ENCODE data around the gene CTNND1.

The CTNND1 gene

DNA sequence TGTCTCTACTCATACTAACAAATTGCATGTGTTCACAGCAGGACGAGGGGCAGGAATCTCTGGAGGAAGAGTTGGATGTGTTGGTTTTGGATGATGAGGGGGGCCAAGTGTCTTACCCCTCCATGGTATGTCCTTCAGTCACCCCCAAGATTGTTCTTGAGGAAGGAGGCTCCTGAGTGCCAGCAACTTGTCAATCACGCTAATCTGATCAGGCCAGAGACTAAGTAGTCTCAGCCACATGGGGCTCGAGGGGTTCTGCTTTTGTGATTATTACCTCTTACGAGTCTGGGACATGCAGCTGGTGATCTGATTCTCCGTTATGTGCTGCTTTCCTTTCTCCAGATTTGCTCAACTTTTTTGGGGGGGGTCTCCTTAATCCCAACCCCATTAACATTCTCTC lies 54.3 kb downstream of the CTNND1 start:
- no peaks in the 10 kb centered on the region for H3K27me3 ChIP-seq (ENCODE audit: insufficient read depth, low read length)
- H3K9me3 ChIP-seq (ENCODE audit: insufficient read depth, low read depth, low read length): no peaks in the 10 kb centered on the region
- no peak overlapping the region for H2BK5ac ChIP-seq (ENCODE audit: low read depth, low read length, poor library complexity)
- H3K79me2 ChIP-seq (ENCODE audit: control insufficient read depth, insufficient read depth, low read length, poor library complexity): no peaks in the 10 kb centered on the region
- no peak overlapping the region for H3K18ac ChIP-seq (ENCODE audit: low read length)
- no peak overlapping the region for H3K14ac ChIP-seq (ENCODE audit: low read length)
- H3K27ac ChIP-seq (ENCODE audit: low read depth, low read length): no peak overlapping the region
- no peak overlapping the region for H2AK5ac ChIP-seq (ENCODE audit: low read length)
- H3K36me3 ChIP-seq (ENCODE audit: control insufficient read depth in 1 of 2, insufficient read depth in 2 of 2, low read length in 2 of 2): peaks cover 27 to 49% of the 10 kb centered on the region in 2 experiments
- H3K4me2 ChIP-seq (ENCODE audit: low read length): no peak overlapping the region
- no peak overlapping the region for H3K9ac ChIP-seq (ENCODE audit: low read length)
- H4K8ac ChIP-seq (ENCODE audit: low read depth, low read length): no peak overlapping the region
- H3K4me1 ChIP-seq (ENCODE audit: control insufficient read depth in 1 of 2, insufficient read depth in 2 of 2, low read length in 2 of 2): no peaks in the 10 kb centered on the region
- H3K23ac ChIP-seq (ENCODE audit: low read length): no peak overlapping the region
- no peak overlapping the region for H2BK120ac ChIP-seq (ENCODE audit: insufficient read depth, low read length, poor library complexity)
- DNase-seq: no peak
- H2BK12ac ChIP-seq (ENCODE audit: low read length): no peak overlapping the region
- H4K91ac ChIP-seq (ENCODE audit: low read depth, low read length): no peak overlapping the region
- no peak overlapping the region for H4K12ac ChIP-seq (ENCODE audit: low read depth, low read length)
- WGBS (ENCODE audit: extremely low coverage, insufficient coverage, insufficient read length): no CpG with 5 or more reads among the region's 5 CpGs
- H2AFZ ChIP-seq (ENCODE audit: insufficient read depth, low read length, poor library complexity): no peak overlapping the region
- no peak overlapping the region for H3K4ac ChIP-seq (ENCODE audit: low read depth, low read length)
- H3K4me3 ChIP-seq (ENCODE audit: low read depth, low read length): no peak overlapping the region
- no peaks in the 10 kb centered on the region for H3K79me1 ChIP-seq (ENCODE audit: low read length)

DNA sequence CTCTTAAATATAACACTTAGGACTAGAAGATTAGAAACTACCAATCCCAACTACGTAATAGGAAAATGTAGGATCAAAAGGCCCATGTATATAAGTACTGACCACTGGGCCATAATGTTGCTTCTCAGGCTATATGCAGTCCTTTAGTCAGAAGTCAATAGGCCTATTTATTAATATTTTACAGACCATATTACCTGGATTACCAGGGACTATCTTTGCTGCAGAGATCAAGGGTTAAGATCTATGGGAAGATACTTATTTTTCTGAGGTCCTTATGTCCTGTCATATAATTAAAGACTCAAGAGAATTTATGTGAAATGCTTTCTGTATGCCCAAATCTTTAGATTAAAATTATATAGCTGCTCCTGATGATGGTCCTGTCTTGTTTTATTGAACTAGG lies 57.2 kb downstream of the CTNND1 start:
- H2BK5ac ChIP-seq (ENCODE audit: low read depth, low read length, poor library complexity): no peak overlapping the region
- no peaks in the 10 kb centered on the region for H3K9me3 ChIP-seq (ENCODE audit: insufficient read depth, low read depth, low read length)
- H2BK120ac ChIP-seq (ENCODE audit: insufficient read depth, low read length, poor library complexity): no peak overlapping the region
- H2AK5ac ChIP-seq (ENCODE audit: low read length): no peak overlapping the region
- no peak overlapping the region for H3K9ac ChIP-seq (ENCODE audit: low read length)
- no peak overlapping the region for H2BK12ac ChIP-seq (ENCODE audit: low read length)
- H3K4ac ChIP-seq (ENCODE audit: low read depth, low read length): no peak overlapping the region
- H3K27me3 ChIP-seq (ENCODE audit: insufficient read depth, low read length): no peaks in the 10 kb centered on the region
- H3K4me2 ChIP-seq (ENCODE audit: low read length): no peak overlapping the region
- H2AFZ ChIP-seq (ENCODE audit: insufficient read depth, low read length, poor library complexity): no peak overlapping the region
- H4K8ac ChIP-seq (ENCODE audit: low read depth, low read length): no peak overlapping the region
- no peak overlapping the region for H3K27ac ChIP-seq (ENCODE audit: low read depth, low read length)
- H3K18ac ChIP-seq (ENCODE audit: low read length): no peak overlapping the region
- no peak overlapping the region for H4K91ac ChIP-seq (ENCODE audit: low read depth, low read length)
- H3K14ac ChIP-seq (ENCODE audit: low read length): no peak overlapping the region
- H3K23ac ChIP-seq (ENCODE audit: low read length): no peak overlapping the region
- no CpG with 5 or more reads among the region's 1 CpG for whole genome bisulfite sequencing (ENCODE audit: extremely low coverage, insufficient coverage, insufficient read length)
- no peaks in the 10 kb centered on the region for H3K79me2 ChIP-seq (ENCODE audit: control insufficient read depth, insufficient read depth, low read length, poor library complexity)
- no peaks in the 10 kb centered on the region for H3K4me1 ChIP-seq (ENCODE audit: control insufficient read depth in 1 of 2, insufficient read depth in 2 of 2, low read length in 2 of 2)
- DNase-seq: no peak
- H4K12ac ChIP-seq (ENCODE audit: low read depth, low read length): no peak overlapping the region
- peaks cover 21 to 33% of the 10 kb centered on the region in 2 experiments for H3K36me3 ChIP-seq (ENCODE audit: control insufficient read depth in 1 of 2, insufficient read depth in 2 of 2, low read length in 2 of 2)
- H3K4me3 ChIP-seq (ENCODE audit: low read depth, low read length): no peak overlapping the region
- no peaks in the 10 kb centered on the region for H3K79me1 ChIP-seq (ENCODE audit: low read length)

DNA sequence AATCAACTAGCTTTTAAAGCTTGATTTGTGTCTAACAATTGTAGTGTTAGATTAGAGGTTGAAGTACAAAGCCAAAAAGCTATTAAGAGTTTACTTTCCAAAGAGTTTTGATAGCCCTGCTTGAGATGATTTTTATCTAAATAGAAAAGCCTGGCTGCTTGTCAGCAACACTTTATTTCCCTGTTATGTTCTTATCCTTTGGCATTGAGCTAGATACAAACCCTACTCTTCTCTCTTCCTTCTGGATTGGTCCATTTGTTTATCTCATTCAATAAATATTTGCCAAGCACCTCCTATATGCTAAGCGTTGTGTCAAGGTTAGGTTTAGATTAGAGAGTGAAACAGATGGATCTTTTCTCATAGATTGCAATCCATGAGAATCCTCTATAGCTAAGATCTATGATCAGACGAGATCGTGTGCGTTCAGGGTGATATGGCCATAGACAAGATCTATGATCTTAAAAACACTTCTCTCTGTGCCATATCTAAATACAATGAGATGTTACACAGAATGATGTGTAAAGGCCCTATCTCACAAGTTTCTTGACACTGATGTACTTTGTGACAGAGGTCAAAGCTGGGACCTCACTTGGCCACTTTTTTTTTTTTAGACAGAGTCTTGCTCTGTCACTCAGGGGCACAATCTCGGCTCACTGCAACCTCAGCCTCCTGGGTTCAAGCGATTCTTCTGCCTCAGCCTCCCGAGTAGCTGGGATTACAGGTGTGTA lies 57.8 kb downstream of the CTNND1 start:
- H4K91ac ChIP-seq (ENCODE audit: low read depth, low read length): no peak overlapping the region
- H3K9me3 ChIP-seq (ENCODE audit: insufficient read depth, low read depth, low read length): no peaks in the 10 kb centered on the region
- no peak for DNase-seq
- no peak overlapping the region for H3K14ac ChIP-seq (ENCODE audit: low read length)
- H4K8ac ChIP-seq (ENCODE audit: low read depth, low read length): no peak overlapping the region
- no peaks in the 10 kb centered on the region for H3K79me1 ChIP-seq (ENCODE audit: low read length)
- H3K9ac ChIP-seq (ENCODE audit: low read length): no peak overlapping the region
- no peak overlapping the region for H3K4ac ChIP-seq (ENCODE audit: low read depth, low read length)
- no peaks in the 10 kb centered on the region for H3K79me2 ChIP-seq (ENCODE audit: control insufficient read depth, insufficient read depth, low read length, poor library complexity)
- no peak overlapping the region for H3K23ac ChIP-seq (ENCODE audit: low read length)
- H3K4me1 ChIP-seq (ENCODE audit: control insufficient read depth in 1 of 2, insufficient read depth in 2 of 2, low read length in 2 of 2): no peaks in the 10 kb centered on the region
- no peak overlapping the region for H2AFZ ChIP-seq (ENCODE audit: insufficient read depth, low read length, poor library complexity)
- H2BK120ac ChIP-seq (ENCODE audit: insufficient read depth, low read length, poor library complexity): no peak overlapping the region
- no CpG with 5 or more reads among the region's 7 CpGs for WGBS (ENCODE audit: extremely low coverage, insufficient coverage, insufficient read length)
- no peak overlapping the region for H2AK5ac ChIP-seq (ENCODE audit: low read length)
- no peak overlapping the region for H2BK12ac ChIP-seq (ENCODE audit: low read length)
- no peak overlapping the region for H3K4me3 ChIP-seq (ENCODE audit: low read depth, low read length)
- H3K27me3 ChIP-seq (ENCODE audit: insufficient read depth, low read length): no peaks in the 10 kb centered on the region
- no peak overlapping the region for H2BK5ac ChIP-seq (ENCODE audit: low read depth, low read length, poor library complexity)
- peaks cover 19 to 30% of the 10 kb centered on the region in 2 experiments for H3K36me3 ChIP-seq (ENCODE audit: control insufficient read depth in 1 of 2, insufficient read depth in 2 of 2, low read length in 2 of 2)
- H3K18ac ChIP-seq (ENCODE audit: low read length): no peak overlapping the region
- no peak overlapping the region for H3K4me2 ChIP-seq (ENCODE audit: low read length)
- H4K12ac ChIP-seq (ENCODE audit: low read depth, low read length): no peak overlapping the region
- H3K27ac ChIP-seq (ENCODE audit: low read depth, low read length): no peak overlapping the region

DNA sequence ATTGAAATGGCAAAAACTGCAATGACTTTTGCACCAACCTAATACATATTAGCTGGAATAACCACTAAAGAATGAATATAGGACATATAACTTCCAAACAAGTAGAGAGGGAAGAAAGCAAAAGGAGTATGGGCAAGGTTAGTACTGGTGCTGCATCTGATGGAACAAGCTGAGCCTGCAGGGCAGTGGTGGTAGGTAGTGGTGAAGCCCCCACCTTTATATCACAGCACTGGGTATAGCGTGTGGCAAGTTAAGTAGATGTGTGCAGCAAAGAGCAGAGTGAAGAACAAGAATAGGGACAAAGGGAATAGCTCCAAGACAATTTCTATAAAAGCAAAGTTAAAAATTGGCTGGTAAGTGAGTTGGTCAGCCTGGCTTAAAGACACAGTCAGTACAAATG lies 62.3 kb downstream of the CTNND1 start:
- Histone ChIP-seq H2BK12ac (ENCODE audit: low read length) (no peak overlapping the region), H3K9me3 (ENCODE audit: insufficient read depth, low read depth, low read length) (no peaks in the 10 kb centered on the region), H2AK5ac (ENCODE audit: low read length) (no peak overlapping the region), H4K91ac (ENCODE audit: low read depth, low read length) (no peak overlapping the region), H3K36me3 (ENCODE audit: control insufficient read depth in 1 of 2, insufficient read depth in 2 of 2, low read length in 2 of 2) (peaks cover 0 to 7% of the 10 kb centered on the region in 2 experiments), H3K23ac (ENCODE audit: low read length) (no peak overlapping the region), H3K4me1 (ENCODE audit: control insufficient read depth in 1 of 2, insufficient read depth in 2 of 2, low read length in 2 of 2) (no peaks in the 10 kb centered on the region), H3K4ac (ENCODE audit: low read depth, low read length) (no peak overlapping the region), H2AFZ (ENCODE audit: insufficient read depth, low read length, poor library complexity) (no peak overlapping the region), H3K27ac (ENCODE audit: low read depth, low read length) (no peak overlapping the region), H3K18ac (ENCODE audit: low read length) (no peak overlapping the region), H2BK120ac (ENCODE audit: insufficient read depth, low read length, poor library complexity) (no peak overlapping the region), H4K12ac (ENCODE audit: low read depth, low read length) (no peak overlapping the region), H3K27me3 (ENCODE audit: insufficient read depth, low read length) (no peaks in the 10 kb centered on the region), H3K79me2 (ENCODE audit: control insufficient read depth, insufficient read depth, low read length, poor library complexity) (no peaks in the 10 kb centered on the region), H2BK5ac (ENCODE audit: low read depth, low read length, poor library complexity) (no peak overlapping the region), H3K9ac (ENCODE audit: low read length) (no peak overlapping the region), H3K4me3 (ENCODE audit: low read depth, low read length) (no peak overlapping the region), H3K79me1 (ENCODE audit: low read length) (no peaks in the 10 kb centered on the region), H4K8ac (ENCODE audit: low read depth, low read length) (no peak overlapping the region), H3K14ac (ENCODE audit: low read length) (no peak overlapping the region), H3K4me2 (ENCODE audit: low read length) (no peak overlapping the region)
- no peak for DNase-seq
- no CpG with 5 or more reads among the region's 1 CpG for WGBS (ENCODE audit: extremely low coverage, insufficient coverage, insufficient read length)

Measured in trophoblast cell (in vitro differentiated cells and primary cell).